Mesendoderm (in vitro differentiated cells): ENCODE results near the gene PCGF1.

Experiments
- DNase-seq: peaks from one replicate; pipeline ENCODE4 v3.0.0; 2013
- H2AK5ac ChIP-seq: 2 replicates; pipeline ENCODE4 v1.6.1; 2013; ENCODE audit warnings: low read length, inconsistent platforms
- H2BK120ac ChIP-seq: 2 replicates; pipeline ENCODE4 v1.6.1; 2013; ENCODE audit warnings: low read depth, mild to moderate bottlenecking, low read length, moderate library complexity, mixed read lengths
- H2BK15ac ChIP-seq: replicated peaks from 2 replicates; pipeline ENCODE4 v1.6.1; 2013; ENCODE audit warnings: low read depth, mild to moderate bottlenecking, moderate library complexity
- H2BK5ac ChIP-seq: 2 replicates; pipeline ENCODE4 v1.6.1; 2013; ENCODE audit warnings: low read length, inconsistent platforms
- H3K18ac ChIP-seq: 2 replicates; pipeline ENCODE4 v1.6.1; 2013; ENCODE audit warnings: mild to moderate bottlenecking, low read length, mixed read lengths
- H3K23ac ChIP-seq: one replicate; pipeline ENCODE4 v1.6.1; 2013; ENCODE audit warnings: low read length
- H3K27ac ChIP-seq: 2 replicates; pipeline ENCODE4 v1.5.1; 2013; ENCODE audit warnings: low read depth, mild to moderate bottlenecking, inconsistent platforms, low read length, moderate library complexity
- H3K27me3 ChIP-seq: 2 replicates; pipeline ENCODE4 v1.6.1; 2013; ENCODE audit warnings: low read length, control low read depth, mild to moderate bottlenecking, inconsistent platforms; ENCODE audit not compliant: insufficient read depth, poor library complexity
- H3K36me3 ChIP-seq: 2 replicates; pipeline ENCODE4 v1.6.1; 2013; ENCODE audit warnings: low read length, inconsistent platforms; ENCODE audit not compliant: control insufficient read depth, insufficient read depth
- H3K4ac ChIP-seq: one replicate; pipeline ENCODE4 v1.6.1; 2013; ENCODE audit warnings: low read depth, mild to moderate bottlenecking, low read length, moderate library complexity
- H3K4me1 ChIP-seq: 2 replicates; pipeline ENCODE4 v1.6.1; 2013; ENCODE audit warnings: low read depth, low read length, inconsistent platforms; ENCODE audit not compliant: control insufficient read depth
- H3K4me2 ChIP-seq: 2 replicates; pipeline ENCODE4 v1.6.1; 2013; ENCODE audit warnings: low read length
- H3K4me3 ChIP-seq: 2 replicates; pipeline ENCODE4 v1.5.1; 2013; ENCODE audit warnings: mild to moderate bottlenecking, low read length
- H3K56ac ChIP-seq: one replicate; pipeline ENCODE4 v1.6.1; 2013; ENCODE audit warnings: low read length
- H3K79me1 ChIP-seq: 2 replicates; pipeline ENCODE4 v1.6.1; 2013; ENCODE audit warnings: low read length, inconsistent platforms
- H3K79me2 ChIP-seq: 2 replicates; pipeline ENCODE4 v1.6.1; 2013; ENCODE audit warnings: mild to moderate bottlenecking, low read length; ENCODE audit not compliant: control insufficient read depth, insufficient read depth
- H3K9ac ChIP-seq: 2 replicates; pipeline ENCODE4 v1.6.1; 2013; ENCODE audit warnings: low read length, inconsistent platforms
- H4K5ac ChIP-seq: one replicate; pipeline ENCODE4 v1.6.1; 2013; ENCODE audit warnings: low read length
- H4K8ac ChIP-seq: one replicate; pipeline ENCODE4 v1.6.1; 2013; ENCODE audit warnings: low read depth, mild to moderate bottlenecking, control low read depth, low read length, moderate library complexity
- WGBS: extraction: QIAGEN DNeasy Blood & Tissue Kit; methylation state at CpG from one replicate; pipeline ENCODE4 v1.1.7; 2013; ENCODE audit warnings: low lambda C conversion rate, missing lambda C conversion rate; ENCODE audit not compliant: insufficient coverage; ENCODE audit errors: extremely low coverage; 5-methylcytosine and 5-hydroxymethylcytosine counted together

The PCGF1 gene

DNA sequence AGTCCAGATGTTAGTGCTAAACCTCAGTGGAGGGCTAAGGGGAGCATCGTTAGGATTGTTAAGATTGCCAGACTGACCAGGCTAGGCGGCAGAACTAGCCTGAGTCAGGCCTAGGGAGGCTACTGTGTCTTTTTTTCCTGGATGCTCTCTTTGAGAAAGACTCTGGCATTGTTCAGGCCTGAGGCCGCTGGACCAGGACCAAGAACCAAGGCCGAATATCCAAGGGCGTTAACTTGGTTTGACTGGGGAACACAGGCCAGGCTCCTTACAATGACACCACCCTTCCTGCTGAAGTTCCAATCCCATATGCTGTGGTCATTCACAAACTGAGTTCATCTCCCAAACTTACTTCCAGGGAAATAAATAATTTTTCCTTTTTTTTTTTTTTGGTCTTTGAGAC lies 32.8 kb upstream of the PCGF1 start:
- Histone ChIP-seq H3K18ac (no peak overlapping the region), H2BK120ac (no peak overlapping the region), H3K27ac (no peak overlapping the region), H3K4me3 (no peak overlapping the region), H3K79me1 (no peaks in the 10 kb centered on the region), H3K79me2 (no peaks in the 10 kb centered on the region), H3K23ac (no peak overlapping the region), H3K4me1 (no peaks in the 10 kb centered on the region), H2BK15ac (no peak overlapping the region), H3K56ac (no peak overlapping the region), H4K5ac (no peak overlapping the region), H4K8ac (no peak overlapping the region), H3K36me3 (no peaks in the 10 kb centered on the region), H2BK5ac (no peak overlapping the region), H3K27me3 (peaks cover 2% of the 10 kb centered on the region), H3K4ac (no peak overlapping the region), H3K9ac (no peak overlapping the region), H3K4me2 (no peak overlapping the region), H2AK5ac (no peak overlapping the region)
- no CpG with 5 or more reads among the region's 5 CpGs for WGBS
- no peak for DNase-seq

DNA sequence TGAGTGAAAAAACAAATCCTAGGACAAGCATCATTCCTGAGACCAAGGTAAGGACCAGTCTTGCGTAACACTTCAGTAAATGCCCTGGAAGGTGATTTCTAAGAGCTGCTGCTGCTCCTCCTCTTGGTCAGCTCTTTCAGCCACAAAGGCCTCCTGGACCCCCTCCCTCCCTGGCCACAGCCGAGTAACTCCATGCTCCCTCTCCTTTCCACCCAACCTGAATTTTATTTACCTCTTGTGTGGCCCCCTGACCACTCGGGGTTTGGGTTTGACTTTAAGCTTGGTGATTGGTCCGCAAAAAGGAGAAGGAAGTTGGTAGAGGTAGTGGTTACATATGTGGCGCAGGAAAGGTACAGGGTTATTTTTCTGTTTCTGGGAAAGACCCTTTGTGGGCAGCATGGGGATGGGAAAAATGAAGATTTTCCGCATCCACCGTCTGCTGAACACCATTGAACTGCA lies 31.4 kb upstream of the PCGF1 start:
- Histone ChIP-seq H3K18ac (no peak overlapping the region), H2BK15ac (no peak overlapping the region), H3K4me2 (no peak overlapping the region), H3K23ac (no peak overlapping the region), H3K4me1 (no peaks in the 10 kb centered on the region), H3K56ac (no peak overlapping the region), H3K79me1 (no peaks in the 10 kb centered on the region), H3K36me3 (no peaks in the 10 kb centered on the region), H2BK120ac (no peak overlapping the region), H3K27ac (no peak overlapping the region), H3K27me3 (no peaks in the 10 kb centered on the region), H2BK5ac (no peak overlapping the region), H3K4me3 (no peak overlapping the region), H3K9ac (no peak overlapping the region), H4K5ac (no peak overlapping the region), H2AK5ac (no peak overlapping the region), H3K79me2 (no peaks in the 10 kb centered on the region), H4K8ac (no peak overlapping the region), H3K4ac (no peak overlapping the region)
- DNase-seq: no peak
- no CpG with 5 or more reads among the region's 7 CpGs for WGBS

DNA sequence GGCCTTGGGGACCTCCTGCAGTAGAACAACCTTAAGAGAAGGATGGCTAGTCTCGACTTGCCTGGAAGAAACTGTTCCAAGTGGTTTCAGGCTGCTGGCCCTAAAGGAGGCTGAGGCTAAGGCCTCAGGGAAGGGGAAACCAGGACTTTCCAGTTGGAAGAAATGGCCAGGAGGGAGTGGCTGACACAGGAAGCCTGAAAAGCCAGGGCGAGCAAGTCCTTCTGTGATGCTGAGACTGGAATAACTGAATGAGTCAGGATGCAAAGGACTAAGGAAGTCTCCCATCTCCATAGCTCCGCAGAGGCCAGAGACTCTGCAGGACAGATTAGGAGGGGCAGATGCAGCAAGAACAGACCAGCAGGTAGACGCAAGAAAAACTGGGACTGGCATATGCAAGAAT lies 29.6 kb upstream of the PCGF1 start:
- H2BK15ac ChIP-seq: no peak overlapping the region
- no peak overlapping the region for H3K56ac ChIP-seq
- H2BK5ac ChIP-seq: no peak overlapping the region
- no peak overlapping the region for H3K27ac ChIP-seq
- no peak overlapping the region for H3K18ac ChIP-seq
- H4K5ac ChIP-seq: no peak overlapping the region
- no peak overlapping the region for H4K8ac ChIP-seq
- no peak overlapping the region for H3K9ac ChIP-seq
- no peak overlapping the region for H2AK5ac ChIP-seq
- no peaks in the 10 kb centered on the region for H3K27me3 ChIP-seq
- no peak overlapping the region for H2BK120ac ChIP-seq
- H3K4me2 ChIP-seq: no peak overlapping the region
- no peaks in the 10 kb centered on the region for H3K79me2 ChIP-seq
- no peaks in the 10 kb centered on the region for H3K79me1 ChIP-seq
- H3K4me1 ChIP-seq: no peaks in the 10 kb centered on the region
- no peak overlapping the region for H3K4me3 ChIP-seq
- H3K4ac ChIP-seq: no peak overlapping the region
- DNase-seq: no peak
- H3K36me3 ChIP-seq: no peaks in the 10 kb centered on the region
- H3K23ac ChIP-seq: no peak overlapping the region
- WGBS: no CpG with 5 or more reads among the region's 4 CpGs

DNA sequence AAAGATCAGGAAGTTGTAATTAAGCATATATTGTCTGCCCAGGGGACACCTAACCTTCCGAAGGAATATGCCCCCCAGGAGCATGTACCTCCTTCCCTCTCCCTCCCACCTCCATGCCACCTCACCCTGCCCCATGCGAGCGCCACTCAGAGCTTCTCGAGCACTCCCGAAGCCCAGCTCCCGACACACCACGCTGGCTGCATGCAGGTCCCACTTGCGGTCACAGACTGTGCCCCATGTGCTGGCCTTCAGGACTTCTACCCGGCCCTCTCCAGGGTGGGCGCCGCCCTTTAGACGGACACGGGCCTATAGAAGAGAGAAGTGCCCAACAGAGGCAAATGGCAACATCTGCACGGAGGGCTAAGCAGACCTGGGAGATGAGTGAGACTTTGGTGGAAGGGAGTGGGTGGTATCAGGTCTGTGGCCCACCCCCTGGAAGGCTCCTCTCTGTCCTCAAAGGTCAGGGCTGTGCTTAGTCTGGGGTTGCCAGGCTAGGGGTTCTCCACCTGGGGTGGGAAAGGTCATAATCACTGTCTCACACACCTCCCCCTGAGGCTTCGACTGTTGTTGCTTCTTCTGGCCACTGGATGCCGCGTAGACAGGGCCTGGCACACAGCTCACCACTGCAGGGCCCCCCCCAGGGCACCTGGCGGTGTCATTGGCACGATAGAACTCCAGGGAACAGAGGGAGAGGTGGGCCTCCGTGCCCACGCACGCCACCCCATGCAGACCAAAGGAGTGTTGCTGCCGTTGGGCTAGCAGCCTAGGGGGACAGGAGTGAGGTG lies 28.9 kb upstream of the PCGF1 start:
- H2AK5ac ChIP-seq: no peak overlapping the region
- WGBS: no CpG with 5 or more reads among the region's 23 CpGs
- H2BK15ac ChIP-seq: no peak overlapping the region
- no peak overlapping the region for H2BK5ac ChIP-seq
- no peak for DNase-seq
- H3K9ac ChIP-seq: no peak overlapping the region
- H3K18ac ChIP-seq: no peak overlapping the region
- no peak overlapping the region for H2BK120ac ChIP-seq
- H4K5ac ChIP-seq: no peak overlapping the region
- no peak overlapping the region for H3K4me3 ChIP-seq
- H3K36me3 ChIP-seq: no peaks in the 10 kb centered on the region
- H4K8ac ChIP-seq: no peak overlapping the region
- H3K23ac ChIP-seq: no peak overlapping the region
- H3K4me2 ChIP-seq: no peak overlapping the region
- H3K27me3 ChIP-seq: no peaks in the 10 kb centered on the region
- H3K27ac ChIP-seq: no peak overlapping the region
- H3K4me1 ChIP-seq: no peaks in the 10 kb centered on the region
- no peak overlapping the region for H3K4ac ChIP-seq
- no peaks in the 10 kb centered on the region for H3K79me2 ChIP-seq
- H3K56ac ChIP-seq: no peak overlapping the region
- H3K79me1 ChIP-seq: peaks cover 1% of the 10 kb centered on the region

DNA sequence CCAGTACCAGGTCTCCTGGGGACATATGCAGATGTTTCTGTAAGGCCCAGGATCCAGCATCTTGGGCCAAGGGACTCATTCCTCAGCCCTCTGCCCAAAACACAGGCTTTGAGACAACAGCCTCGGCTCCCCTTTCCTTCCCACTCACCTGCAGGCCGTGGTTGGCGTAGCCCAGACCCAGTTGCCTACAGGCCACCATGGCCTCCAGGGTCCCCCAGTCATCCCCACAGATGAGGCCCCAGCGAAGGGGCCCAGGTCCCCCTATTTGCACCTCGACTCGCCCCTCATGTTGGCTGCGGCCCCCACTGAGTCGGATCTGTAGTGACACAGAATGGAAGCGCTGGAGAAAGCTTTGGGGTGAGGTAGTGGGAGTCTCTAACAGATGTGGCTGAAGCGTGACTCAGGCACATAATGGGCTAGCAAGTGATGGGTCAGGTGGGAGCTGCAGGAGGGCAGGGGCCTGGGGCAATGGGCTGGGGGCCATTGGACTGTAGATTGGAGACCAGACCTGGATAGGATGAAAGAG lies 28.0 kb upstream of the PCGF1 start:
- H3K18ac ChIP-seq: no peak overlapping the region
- WGBS: no CpG with 5 or more reads among the region's 10 CpGs
- H3K4me1 ChIP-seq: peaks cover 1% of the 10 kb centered on the region
- no peak overlapping the region for H3K27ac ChIP-seq
- no peak overlapping the region for H4K5ac ChIP-seq
- H3K4me2 ChIP-seq: no peak overlapping the region
- H3K27me3 ChIP-seq: no peaks in the 10 kb centered on the region
- no peak overlapping the region for H2AK5ac ChIP-seq
- H3K79me2 ChIP-seq: no peaks in the 10 kb centered on the region
- no peak overlapping the region for H2BK120ac ChIP-seq
- no peak overlapping the region for H3K9ac ChIP-seq
- no peak overlapping the region for H2BK5ac ChIP-seq
- peaks cover 1% of the 10 kb centered on the region for H3K79me1 ChIP-seq
- no peak overlapping the region for H3K4ac ChIP-seq
- H4K8ac ChIP-seq: no peak overlapping the region
- H3K36me3 ChIP-seq: no peaks in the 10 kb centered on the region
- H3K4me3 ChIP-seq: no peak overlapping the region
- DNase-seq: no peak
- H3K23ac ChIP-seq: no peak overlapping the region
- H2BK15ac ChIP-seq: no peak overlapping the region
- H3K56ac ChIP-seq: no peak overlapping the region

DNA sequence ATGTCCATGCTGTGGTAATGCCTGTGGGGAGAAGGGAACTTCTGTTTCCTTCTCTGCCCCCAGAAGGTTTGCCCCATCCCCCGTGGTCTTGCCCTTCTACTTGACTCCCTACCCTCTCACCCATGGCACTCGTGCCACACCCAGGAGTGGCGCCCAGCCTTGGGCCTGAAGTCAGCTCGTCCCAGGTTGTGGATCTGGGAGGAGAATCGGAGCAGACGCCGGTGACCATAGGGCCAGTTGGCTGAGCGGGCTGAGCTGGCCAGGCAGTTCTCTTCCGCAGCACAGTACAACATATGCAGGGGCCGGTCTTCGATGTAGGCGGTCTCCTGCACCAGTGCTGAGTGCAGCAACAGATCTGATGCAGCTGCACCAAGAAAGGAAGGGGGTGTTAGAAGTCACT lies 26.9 kb upstream of the PCGF1 start:
- DNase-seq: no peak
- no peak overlapping the region for H2BK5ac ChIP-seq
- no peaks in the 10 kb centered on the region for H3K79me2 ChIP-seq
- no peak overlapping the region for H4K8ac ChIP-seq
- H3K4me2 ChIP-seq: no peak overlapping the region
- no peaks in the 10 kb centered on the region for H3K36me3 ChIP-seq
- peaks cover 1% of the 10 kb centered on the region for H3K79me1 ChIP-seq
- no peak overlapping the region for H3K4me3 ChIP-seq
- H3K23ac ChIP-seq: no peak overlapping the region
- no peak overlapping the region for H4K5ac ChIP-seq
- H3K27ac ChIP-seq: no peak overlapping the region
- H3K9ac ChIP-seq: no peak overlapping the region
- H2BK120ac ChIP-seq: no peak overlapping the region
- H3K27me3 ChIP-seq: no peaks in the 10 kb centered on the region
- WGBS: no CpG with 5 or more reads among the region's 12 CpGs
- H3K18ac ChIP-seq: no peak overlapping the region
- H2AK5ac ChIP-seq: no peak overlapping the region
- H3K56ac ChIP-seq: no peak overlapping the region
- H3K4ac ChIP-seq: no peak overlapping the region
- H2BK15ac ChIP-seq: no peak overlapping the region
- H3K4me1 ChIP-seq: peaks cover 2% of the 10 kb centered on the region
